Activated CD4-positive, alpha-beta T cell treated with anti-CD3 and anti-CD28 coated beads, Interleukin-2, amount 50 U/mL, for 24 hours (primary cell): ENCODE measurements around the gene SLC35G1.
A peak's percentile ranks its signal among the peaks of the same experiment; 100 is the strongest.

Experiments
- DNase-seq, 2 donors: peaks; one replicate each; pipeline ENCODE4 v3.0.0-alpha.2; 2020; ENCODE audit warnings: low read depth in 1 of 2, low spot score in 1 of 2

Gene SLC35G1

DNA sequence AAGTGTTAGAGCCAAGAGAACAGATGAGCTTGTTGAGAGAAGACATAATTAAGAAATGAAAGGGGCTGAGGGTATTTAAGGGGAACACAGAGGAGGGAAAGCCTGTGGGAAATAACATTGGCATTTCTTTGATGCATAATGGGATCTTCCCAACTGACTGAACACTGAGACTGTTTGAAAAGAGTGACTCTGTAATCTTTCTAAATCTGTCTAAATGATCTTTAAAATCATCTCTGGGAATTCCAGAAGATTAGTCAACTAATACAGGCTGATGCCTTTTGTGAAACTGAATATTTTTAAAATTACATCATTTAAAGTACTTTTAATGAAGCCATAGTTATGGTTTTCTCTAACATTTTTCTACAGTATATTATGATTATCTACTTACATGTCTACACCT is 17.4 kb upstream of the SLC35G1 start:
- DNase-seq: no peak

DNA sequence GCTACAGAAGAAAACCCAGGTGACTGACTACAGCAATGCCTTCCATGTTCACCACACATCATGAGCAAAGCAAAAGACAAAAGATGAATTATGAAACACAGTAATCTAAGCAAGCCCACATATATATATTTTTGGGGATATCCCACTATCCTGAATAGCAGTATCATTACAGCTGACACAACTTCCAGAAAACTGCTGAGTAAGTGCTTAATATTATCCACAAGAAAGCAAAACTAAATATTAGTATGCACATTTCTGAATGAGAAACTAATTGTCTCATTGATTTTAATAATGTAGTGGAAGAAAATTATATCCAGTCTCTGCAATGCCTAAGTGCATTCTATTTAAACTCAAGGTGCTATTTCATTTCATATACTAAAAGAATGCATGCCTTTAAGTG is 14.5 kb upstream of the SLC35G1 start:
- DNase-seq: no peak

DNA sequence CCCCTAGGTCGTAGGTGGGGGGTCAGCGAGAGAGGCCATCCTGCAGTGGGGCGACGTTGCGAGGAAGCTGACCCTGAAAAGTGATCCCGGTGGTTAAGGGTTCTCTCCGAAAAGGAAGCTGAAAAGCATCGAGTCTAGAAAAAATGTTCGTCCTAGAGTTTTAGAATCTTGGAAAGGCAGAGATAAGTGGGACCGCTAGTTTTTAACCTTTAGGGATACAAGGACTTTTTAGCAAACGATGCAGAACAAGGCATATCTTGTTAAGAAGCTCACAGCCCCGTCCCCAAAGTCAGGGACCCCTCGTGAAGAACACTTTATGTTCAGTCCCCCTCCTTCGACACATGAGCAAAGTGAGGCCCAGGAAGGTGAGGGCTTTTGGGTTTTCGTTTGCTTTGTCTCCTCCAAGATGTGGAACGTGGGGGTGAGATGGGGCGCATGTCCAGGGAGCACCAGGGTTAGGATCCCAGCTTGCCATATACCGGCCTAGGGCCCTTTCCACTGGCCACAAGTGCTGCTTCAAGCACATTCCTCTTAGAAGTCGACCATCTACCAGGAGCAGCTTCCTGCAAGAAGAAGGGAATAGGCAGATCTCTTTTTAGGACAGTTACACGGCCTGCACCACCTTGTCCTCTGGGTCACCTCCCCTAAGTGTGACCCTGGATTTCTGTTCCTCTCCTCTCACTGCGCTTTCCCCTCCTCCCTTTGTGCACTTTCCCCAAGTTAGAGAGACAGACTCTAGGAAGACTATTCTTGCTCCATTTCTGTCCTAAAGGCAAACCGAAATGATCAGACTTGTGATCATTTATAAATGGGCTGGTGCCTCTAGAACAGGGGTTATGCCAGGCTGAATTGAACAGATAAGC is 969 bp downstream of the SLC35G1 start:
- DNase-seq: no peak

DNA sequence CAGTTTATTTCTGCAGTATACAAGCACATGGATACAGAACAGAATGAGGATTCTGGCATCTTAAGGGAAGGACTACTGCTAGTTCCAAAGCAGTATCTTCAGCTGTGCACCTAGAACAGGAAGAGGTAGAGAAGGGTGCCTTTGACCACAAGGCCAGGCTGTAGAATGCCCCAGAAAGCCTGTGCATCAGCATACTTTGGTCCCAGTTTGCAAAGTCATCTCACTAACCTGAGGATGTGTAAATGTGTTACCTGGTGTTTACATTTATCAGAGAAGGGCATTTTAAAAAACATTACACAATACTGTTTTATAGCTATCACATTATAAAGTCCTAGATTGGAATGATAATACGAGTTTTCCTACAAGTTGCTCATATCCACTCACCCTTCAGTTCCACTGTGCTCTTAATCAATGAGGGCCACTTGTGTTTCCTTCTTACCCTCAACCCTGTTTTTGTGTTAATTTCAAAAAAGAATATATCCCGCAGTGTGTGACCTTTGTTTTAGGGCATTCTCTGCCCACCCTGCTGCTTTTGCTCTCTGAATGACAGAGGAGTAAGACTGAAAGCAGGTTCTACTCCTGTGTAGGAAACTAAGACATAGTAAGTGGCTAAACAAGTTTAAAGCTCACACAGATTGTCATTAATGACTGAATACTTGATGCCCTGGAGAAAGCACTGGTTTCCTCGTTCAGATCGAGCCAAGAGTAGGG is 3.4 kb downstream of the SLC35G1 start:
- no peak for DNase-seq

DNA sequence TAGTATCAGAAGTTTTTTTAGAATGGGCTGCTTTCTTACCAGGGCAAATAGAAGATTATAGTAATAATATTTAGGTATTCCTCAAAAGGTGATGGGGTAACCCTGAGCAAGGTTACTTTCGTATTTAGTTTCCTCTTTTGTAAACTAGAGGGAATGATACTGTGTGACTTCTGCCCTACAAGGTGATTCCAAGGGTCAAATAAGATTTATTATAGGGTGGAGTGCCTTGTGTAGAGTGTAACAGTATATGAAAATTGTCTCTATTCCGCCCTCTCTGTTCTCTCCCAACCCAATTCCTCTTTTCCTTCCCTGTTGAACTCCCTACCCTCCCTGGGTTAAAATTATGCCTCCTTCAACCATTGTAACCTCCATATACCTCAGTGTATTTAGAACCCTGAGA is 5.3 kb downstream of the SLC35G1 start:
- no peak for DNase-seq

DNA sequence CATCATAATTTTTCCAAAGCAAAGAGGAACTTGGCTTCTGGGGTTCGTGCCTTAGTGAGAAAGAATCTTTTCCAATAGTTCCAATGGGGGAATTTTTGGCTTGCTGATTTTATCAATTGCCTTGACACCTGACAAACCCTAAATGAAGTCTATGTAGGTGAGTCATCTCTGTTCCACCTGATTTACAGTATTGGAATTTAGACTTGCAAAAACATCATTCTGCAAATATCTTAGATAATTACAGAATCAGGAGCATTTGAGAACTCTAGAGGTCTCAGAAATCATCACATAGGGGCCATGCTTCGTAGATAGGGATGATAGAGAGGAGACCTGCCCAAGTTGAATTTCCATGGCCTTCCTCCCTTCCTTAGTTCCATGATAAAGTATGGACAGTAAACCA is 9.3 kb downstream of the SLC35G1 start:
- no peak for DNase-seq

DNA sequence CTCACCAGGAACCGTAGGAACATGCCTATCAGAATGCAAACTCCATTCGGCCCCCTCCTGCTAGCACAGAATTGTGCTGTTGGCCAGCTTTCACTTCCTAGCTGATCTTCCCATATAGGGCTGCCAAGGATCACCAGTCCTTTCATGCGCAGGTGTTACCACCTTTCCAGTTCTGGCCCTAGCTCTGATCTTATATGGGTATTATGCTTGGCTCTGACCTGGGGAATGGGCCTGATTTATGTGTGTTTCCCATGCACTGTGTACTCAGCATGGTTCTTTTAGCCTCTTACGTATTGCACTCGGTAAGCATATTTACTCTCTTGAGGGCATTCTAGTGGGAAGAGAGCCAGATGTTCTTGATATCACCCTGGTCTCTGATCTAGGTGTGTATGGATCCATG is 11.1 kb downstream of the SLC35G1 start:
- DNase-seq: no peak

DNA sequence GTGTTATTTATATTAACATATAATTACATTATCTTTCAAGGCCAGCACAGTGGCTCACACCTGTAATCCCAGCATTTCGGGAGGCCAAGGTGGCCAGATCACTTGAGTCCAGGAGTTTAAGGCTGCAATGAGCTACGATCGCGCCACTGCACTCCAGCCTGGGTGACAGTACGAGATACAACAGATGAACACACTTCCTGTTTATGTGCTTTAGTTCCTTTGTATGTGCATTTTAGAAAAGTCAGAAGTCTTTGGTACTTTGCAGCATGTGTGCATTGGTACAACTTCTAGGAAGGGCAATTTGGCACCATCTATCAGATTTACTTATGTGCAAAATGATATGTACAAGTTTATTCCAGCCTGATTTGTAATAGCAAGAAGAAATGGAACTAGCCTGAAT is 13.3 kb downstream of the SLC35G1 start:
- no peak for DNase-seq

DNA sequence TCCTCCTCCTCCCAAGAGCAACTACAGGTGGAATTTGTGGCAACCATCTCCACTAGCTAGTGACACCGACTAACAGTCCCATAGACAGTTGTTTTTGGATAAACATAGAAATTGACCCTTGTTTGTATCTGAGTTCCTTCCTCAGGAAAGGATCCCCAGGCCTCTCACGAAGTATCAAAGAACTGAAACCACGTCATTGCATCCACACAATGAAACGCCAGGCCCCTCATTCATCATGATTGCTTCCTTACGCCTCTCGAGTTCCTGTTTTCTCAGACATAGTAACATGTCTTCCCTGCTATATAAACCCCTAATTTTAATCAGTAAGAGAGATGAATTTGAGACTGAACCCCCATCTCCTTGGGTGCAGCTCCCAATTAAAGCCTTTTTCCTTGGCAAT is 18.1 kb downstream of the SLC35G1 start:
- no peak for DNase-seq

DNA sequence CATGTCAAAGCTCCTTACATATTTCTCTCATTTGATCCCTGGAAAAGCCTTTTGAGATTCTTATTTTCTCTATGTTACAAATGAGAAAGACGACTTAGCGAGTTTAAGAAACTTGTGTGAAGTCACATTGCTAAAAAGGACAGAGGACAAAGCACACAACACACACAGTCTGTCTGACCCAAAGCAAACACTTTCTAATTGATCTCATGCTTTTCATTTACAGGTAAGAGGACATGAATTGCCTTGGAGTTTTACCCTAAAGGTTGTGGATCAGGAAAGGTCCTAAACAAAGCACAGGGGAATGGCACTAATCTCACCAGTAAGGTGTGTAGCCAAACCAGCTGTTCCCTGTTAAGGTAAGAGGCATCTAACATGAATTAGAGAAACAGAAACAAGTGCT is 18.7 kb downstream of the SLC35G1 start:
- no peak for DNase-seq

DNA sequence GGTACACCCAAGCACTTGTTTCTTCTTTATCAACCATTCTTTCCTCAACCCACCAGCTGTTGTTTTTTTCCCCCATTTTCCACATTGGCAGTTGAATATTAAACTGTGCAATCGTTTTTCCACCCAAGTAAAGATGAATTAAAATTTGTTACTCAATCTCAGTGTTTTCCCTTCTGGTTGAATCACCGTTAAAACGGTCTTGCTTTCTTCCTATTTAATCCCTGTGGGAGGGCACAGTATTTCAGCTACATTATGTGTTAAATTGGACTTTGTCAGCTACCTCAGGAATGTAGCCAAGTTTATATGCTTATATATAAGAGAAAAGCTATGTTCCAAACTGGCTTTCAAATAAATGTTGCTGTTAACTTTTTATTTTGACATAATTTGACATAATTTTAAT is 19.9 kb downstream of the SLC35G1 start:
- no peak for DNase-seq

DNA sequence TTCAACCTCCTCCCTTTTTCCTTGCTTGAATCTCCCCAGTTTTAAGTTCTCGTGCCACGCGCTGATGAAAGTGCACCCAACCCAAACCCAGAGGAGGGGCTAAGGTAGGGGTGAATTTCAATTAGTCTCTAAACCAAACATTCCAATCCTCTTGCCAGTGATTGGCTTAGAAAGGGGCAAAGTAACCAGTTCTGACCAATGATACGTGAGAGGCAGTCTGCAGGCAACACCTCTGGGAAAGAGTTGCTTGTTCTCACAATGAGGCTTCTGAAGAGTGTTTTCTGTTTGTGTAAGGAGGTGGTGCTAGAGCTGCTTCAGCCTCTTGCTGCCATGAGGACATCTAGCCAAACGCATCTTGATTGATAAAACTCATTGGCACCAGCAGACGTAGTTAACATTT is 21.8 kb downstream of the SLC35G1 start:
- no peak for DNase-seq

DNA sequence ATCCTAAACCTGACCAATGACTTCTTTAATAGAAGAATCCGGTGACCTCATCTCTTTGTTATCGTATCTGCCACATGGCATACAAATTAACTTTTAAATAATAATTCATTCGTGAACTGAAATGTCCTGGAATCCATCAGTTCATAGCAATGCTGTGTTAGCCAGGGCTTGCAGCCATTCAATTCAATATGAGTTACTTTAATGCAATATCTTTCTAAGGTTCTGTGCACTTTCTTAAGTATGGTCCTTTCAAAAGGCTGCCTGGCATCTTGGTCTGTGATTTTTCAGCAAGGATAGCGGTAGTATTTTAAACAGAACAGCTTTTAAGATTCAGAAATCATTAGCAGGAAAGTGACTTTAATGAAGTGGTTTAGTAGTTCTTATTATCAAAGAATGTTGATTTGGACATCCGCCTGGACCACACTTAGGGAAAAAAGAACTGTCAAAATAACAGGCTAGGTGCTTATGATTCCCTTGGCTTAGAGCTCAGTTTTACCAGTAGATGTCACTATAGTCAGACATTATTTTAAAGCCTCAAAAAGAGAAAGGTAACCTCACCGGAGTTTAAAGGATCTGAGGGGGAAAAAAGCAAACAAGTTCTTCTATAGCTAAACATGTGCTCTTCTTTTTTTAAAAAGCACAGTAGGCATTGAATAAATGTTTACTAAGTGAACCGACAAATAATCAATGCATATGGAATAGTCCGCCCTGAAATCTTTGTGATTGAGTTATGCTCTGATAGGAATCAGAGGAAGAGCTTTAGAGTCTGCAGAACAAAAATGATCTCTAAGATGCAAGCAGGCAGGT is 22.7 kb downstream of the SLC35G1 start:
- no peak for DNase-seq

DNA sequence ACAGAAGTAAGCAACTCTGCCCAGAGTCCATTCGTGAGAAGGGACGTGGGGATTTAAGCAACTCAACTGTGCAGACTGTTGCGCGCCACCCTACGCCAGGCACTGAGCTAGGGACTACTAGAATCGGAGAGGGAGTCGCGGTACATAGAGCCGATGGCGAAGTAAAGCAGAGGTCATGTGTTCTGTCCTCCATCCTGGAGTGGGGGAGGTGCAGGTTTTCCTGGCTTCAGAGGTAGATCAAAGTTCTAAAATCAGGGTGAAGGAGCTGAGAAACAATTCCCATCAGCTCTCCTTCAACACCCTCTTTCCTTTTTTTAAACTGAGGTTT is 23.2 kb downstream of the SLC35G1 start:
- DNase-seq: no peak

DNA sequence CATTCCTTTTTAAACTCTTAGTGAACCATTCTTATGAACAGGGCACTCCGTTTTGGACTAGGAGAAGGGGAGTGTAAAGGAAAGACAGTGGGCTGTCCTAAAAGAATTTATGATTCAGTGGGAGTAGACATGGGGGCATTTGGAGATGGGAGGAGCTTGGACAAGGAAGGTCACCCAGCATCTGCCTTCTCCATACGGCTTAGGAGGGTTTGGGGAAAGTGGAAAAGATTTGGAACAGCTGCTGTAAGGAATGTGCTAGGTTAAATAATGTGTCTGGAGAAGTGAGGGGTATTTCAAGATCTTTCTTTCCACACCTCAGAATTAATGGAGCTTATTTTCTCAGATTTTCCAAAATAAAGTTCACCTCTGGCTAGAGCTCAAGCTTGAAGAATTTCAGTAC is 24.0 kb downstream of the SLC35G1 start:
- DNase-seq: no peak

DNA sequence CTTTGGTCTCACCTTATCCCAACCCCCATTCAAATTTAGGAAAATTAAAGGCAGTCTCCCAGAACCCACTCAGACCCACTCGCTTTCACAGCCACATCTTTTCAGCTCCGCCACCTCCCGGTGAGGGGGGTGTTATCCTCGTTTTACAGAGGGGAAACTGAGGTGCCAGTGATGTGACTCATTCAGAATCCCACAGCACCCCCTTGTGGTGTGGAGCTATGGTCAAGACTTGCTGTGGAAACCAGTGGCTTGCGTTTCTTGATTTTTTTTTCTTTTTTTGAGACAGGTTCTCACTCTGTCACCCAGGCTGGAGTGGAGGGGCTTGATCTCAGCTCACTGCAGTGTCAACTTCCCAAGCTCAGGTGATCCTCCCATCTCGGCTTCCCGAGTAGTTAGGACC is 27.6 kb downstream of the SLC35G1 start:
- DNase-seq: peak in 1 of 2 donors; percentile 17

DNA sequence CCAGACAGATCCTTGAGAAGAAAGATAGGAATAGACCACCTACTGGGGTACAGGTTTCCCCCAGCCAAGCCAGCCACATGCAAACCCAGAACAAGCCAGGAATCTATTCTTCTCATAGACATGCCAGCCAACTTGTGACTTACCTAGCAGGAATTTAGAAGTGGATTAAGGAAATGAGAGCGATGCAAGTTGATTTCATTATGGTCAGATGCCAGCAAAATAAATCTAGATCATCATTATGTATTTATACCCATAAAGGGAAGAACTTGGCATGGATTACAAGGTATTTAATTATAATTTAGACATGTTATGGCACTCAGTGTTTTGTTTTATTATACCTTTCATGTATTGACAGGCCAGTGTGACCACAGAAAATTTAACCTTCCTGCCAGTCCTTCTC is 32.8 kb downstream of the SLC35G1 start:
- DNase-seq: no peak

DNA sequence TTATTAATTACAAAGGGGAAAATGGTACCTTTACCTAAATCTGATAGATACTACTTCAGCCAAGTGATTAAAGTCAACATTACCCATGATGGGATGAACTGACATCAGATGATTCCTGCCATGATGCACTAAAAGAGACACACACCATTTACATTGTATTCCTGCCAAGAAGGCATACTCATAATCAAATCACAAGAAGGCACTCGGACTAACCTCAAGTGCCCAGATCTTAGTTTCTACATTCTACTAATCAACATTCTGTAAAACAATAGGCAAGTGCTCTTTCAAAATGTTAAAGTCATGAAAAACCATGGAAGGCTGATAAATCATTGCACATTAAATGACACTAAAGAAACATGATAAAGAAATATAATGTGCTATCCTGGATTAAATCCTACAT is 44.4 kb downstream of the SLC35G1 start:
- DNase-seq: no peak

DNA sequence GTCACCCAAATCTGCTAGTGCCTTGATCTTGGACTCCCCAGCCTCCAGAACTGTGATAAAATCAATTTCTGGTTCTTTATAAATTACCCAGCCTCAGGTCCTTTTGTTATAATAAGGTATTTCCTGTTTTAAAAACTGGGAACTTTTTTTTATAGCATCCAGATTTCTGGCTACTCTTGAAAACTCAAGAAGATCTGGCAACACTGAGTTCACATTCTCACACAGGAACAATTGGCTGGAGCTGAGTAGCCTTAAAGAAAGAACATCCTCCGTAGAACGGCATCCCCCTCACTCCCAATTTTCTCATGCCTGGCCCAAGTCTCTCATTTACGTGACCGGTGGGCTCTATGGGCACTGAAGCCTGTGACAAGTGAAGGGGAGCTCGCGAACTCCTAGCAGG is 47.1 kb downstream of the SLC35G1 start:
- no peak for DNase-seq

DNA sequence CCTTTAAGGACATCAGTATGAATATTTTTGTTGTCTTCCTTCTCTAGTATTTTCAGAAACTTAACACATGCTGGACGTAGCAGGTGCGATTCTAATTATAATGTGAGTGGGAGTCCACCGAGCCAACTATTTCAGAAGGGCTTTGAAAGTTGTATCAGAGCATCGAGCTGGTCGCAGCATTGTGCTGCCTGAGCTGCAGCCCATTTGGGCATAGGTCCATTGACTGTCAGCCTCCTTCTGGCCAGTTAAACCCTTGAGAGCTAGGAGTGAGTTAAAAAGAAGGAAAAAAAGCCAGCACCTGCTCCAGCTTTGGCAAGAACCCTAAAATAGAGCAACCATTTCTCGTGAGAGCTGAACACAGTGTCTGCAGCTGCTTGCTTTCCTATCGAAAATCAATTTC is 47.8 kb downstream of the SLC35G1 start:
- no peak for DNase-seq

DNA sequence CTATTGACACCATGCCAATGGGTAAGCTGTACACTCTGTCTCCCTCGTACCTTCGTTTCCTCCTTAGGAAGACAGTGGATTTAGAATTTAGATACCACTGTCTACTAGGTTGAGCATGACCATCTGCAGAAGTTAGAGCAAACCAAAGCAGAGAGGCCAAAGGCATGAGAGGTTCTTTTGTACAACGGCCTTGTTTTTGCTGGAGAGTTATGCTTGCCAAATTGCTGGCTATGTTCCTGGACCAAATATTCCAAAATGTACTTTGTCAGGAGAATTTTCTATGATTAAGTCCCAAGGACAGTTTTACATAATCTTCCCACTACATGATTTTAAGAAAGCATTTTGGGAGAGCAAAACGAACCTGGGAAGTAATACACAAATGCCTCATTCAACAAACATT is 52.0 kb downstream of the SLC35G1 start:
- DNase-seq: no peak

DNA sequence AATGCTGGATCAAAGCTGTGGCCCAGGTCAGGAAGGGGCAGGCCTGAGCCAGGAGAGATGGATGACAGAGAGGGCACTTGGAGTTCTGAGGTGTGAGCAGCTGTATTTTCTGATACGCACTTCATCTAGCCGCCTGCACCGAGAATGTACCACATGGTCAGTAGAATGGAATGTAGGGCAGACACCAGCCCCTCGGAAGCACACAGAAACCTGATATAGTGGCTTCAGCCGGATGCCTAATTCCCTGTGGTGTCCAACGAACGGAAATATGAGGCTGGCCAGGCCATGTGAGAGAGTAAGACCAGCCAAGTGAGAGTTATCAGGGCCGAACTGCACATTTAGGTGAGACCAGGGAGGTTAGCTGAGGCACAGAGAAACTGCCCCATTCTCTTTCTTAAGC is 53.3 kb downstream of the SLC35G1 start:
- DNase-seq: no peak
